Right lobe of liver (tissue), 4 donors: Measurements from ENCODE around the gene CXCR6.

ENCODE experiments used
- CTCF ChIP-seq, 4 donors: fragments of 200-600 bp in 3 of 4; fragments of 450-650 bp in 1 of 4; IDR thresholded peaks; one replicate each; pipeline versions ENCODE4 v1.5.1 to v1.8.0; 2016 to 2022; ENCODE audit warnings: antibody characterized with exemption in 4 of 4, mild to moderate bottlenecking in 2 of 4
- POLR2A ChIP-seq: fragments of 450-650 bp; IDR thresholded peaks from one replicate; pipeline ENCODE4 v1.6.1; 2017; ENCODE audit warnings: antibody characterized with exemption, mild to moderate bottlenecking
- donor health status: DM: no; HTN: no; CAD: no.
- donor health status: DM: no; HTN: no; CAD: no.
- donor health status: DM: no; HTN: yes; CAD: no.

- no peak for TF ChIP-seq CTCF (IDR thresholded peaks at IDR 0.05)
- TF ChIP-seq POLR2A, result no peak
These were observed 2.4 kb upstream of the CXCR6 start for GRCh38 chr3:45940781-45941365.
